Testis (tissue), 2 donors: ENCODE measurements around the gene MPG.

ENCODE experiments used
- CTCF ChIP-seq, 3 experiments: fragments of 450-650 bp in 2 of 3; fragments of 200-600 bp in 1 of 3; sonication (generic) in 1 of 3; IDR thresholded peaks; one replicate each; pipeline ENCODE4 v1.5.1; 2016 to 2019; ENCODE audit warnings: antibody characterized with exemption in 3 of 3, mild to moderate bottlenecking in 2 of 3, moderate library complexity in 1 of 3
- POLR2A ChIP-seq: fragments of 450-650 bp; IDR thresholded peaks from one replicate; pipeline ENCODE4 v1.6.1; 2017; ENCODE audit warnings: antibody characterized with exemption, mild to moderate bottlenecking, moderate library complexity

- no peak for TF ChIP-seq CTCF (IDR thresholded peaks at IDR 0.05)
- no peak for TF ChIP-seq POLR2A
Observed at GRCh38 chr16:100989-101388, 23.0 kb downstream of the MPG start.
